ENCODE results near the gene NKX1-2.

NKX1-2 gene

DNA sequence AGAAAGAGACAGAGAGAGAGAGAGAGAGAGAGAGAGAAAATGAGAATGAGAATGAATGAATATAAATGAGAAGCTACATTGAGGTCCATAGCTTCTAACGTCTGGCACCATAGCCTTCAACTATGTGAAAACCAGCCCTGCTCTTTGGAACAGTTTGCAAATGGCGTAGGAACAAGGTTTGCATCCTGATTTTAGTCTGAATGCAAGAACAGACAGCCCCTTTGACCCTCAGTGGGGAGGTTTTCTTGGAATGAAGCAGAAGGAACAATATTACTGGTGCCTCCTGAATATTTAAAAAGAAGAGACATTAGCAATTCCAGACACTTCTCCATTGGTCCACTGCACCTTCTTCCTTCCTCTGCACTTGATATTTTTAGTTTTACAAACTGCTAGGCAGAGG is 34.8 kb upstream of the NKX1-2 start:
- no peak overlapping the region for H3K4me3 ChIP-seq (replicated peaks; ENCODE audit: low read depth, low read length)

DNA sequence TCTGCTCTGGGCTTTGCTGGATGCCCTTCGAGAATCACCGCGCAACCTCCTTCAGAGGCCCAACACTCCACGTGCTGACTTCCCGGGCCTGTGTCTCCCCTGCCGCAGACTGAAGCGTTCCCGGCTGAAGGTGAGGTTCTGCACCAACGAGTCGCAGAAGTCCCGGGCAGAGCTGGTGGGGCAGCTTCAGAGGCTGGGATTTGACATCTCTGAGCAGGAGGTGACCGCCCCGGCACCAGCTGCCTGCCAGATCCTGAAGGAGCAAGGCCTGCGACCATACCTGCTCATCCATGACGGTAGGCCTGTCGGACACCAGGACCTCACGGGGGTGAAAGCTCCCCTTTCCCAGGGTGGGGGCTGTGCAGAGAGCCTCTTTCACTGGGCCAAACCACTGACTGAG is 34.2 kb upstream of the NKX1-2 start:
- TF ChIP-seq, protein P1, sequence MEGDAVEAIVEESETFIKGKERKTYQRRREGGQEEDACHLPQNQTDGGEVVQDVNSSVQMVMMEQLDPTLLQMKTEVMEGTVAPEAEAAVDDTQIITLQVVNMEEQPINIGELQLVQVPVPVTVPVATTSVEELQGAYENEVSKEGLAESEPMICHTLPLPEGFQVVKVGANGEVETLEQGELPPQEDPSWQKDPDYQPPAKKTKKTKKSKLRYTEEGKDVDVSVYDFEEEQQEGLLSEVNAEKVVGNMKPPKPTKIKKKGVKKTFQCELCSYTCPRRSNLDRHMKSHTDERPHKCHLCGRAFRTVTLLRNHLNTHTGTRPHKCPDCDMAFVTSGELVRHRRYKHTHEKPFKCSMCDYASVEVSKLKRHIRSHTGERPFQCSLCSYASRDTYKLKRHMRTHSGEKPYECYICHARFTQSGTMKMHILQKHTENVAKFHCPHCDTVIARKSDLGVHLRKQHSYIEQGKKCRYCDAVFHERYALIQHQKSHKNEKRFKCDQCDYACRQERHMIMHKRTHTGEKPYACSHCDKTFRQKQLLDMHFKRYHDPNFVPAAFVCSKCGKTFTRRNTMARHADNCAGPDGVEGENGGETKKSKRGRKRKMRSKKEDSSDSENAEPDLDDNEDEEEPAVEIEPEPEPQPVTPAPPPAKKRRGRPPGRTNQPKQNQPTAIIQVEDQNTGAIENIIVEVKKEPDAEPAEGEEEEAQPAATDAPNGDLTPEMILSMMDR (IDR thresholded peaks at IDR 0.05; ENCODE audit: low read depth, low read length, missing control alignments): no peak
- H3K4me3 ChIP-seq (replicated peaks; ENCODE audit: low read depth, low read length): no peak overlapping the region
- no peak for DNase-seq (ENCODE audit: extremely low read depth, low read depth)

More for the DNA sequence above, 34.8 kb upstream of the NKX1-2 start:
- TF ChIP-seq, protein P1 (IDR thresholded peaks at IDR 0.05; ENCODE audit: low read depth, low read length, missing control alignments): no peak
- DNase-seq (ENCODE audit: extremely low read depth, low read depth): no peak

DNA sequence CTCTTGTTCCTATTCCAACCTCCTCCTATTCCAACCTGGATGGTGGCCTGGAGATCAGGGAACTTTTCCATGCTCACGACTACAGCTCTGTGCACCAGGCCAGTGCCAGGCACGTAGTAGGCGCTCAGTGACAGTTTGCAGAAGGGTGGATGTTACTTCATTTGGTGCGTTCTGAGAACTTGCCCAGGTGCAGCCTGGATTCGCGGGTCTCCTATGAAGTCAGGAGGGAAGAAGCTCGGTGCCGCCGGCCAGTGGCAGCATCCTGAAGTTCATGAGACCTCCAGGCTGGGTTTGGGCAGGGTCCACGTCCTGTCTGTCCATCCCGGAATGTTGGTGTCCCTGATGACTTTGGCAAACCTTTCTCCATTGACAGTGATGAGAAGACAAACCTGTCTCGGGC is 33.0 kb upstream of the NKX1-2 start:
- TF ChIP-seq, protein P1 (IDR thresholded peaks at IDR 0.05; ENCODE audit: low read depth, low read length, missing control alignments): no peak
- DNase-seq (ENCODE audit: extremely low read depth, low read depth): no peak
- no peak overlapping the region for H3K4me3 ChIP-seq (replicated peaks; ENCODE audit: low read depth, low read length)

DNA sequence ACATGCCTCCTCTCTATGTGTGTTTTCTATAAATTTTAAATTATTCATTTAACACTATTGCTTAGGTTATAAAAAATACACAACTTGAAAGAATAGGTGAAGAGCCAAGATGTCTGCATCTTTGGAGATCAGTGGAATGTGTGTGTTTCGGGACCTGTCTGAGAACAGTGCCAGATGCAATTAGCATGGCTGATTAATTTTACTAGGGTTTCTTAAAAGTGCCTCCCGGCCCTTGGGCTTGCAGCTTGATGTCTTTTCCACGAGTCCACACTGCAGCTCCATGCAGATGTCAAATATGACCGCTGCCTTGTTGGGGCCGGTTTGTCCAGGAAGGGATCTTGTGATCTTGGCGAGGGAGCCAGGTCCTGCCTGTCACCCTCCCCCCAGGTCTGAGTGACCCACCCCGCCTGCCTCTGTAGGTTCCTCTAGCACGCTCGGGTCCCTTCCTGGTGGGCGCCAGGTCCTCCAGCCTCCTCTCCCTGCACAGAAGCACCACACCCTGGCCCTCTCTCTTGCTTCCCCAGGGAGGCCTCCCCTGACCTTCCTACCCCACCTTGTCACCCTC is 32.5 kb upstream of the NKX1-2 start:
- TF ChIP-seq, protein P1 (IDR thresholded peaks at IDR 0.05; ENCODE audit: low read depth, low read length, missing control alignments): no peak
- DNase-seq (ENCODE audit: extremely low read depth, low read depth): no peak
- no peak overlapping the region for H3K4me3 ChIP-seq (replicated peaks; ENCODE audit: low read depth, low read length)

DNA sequence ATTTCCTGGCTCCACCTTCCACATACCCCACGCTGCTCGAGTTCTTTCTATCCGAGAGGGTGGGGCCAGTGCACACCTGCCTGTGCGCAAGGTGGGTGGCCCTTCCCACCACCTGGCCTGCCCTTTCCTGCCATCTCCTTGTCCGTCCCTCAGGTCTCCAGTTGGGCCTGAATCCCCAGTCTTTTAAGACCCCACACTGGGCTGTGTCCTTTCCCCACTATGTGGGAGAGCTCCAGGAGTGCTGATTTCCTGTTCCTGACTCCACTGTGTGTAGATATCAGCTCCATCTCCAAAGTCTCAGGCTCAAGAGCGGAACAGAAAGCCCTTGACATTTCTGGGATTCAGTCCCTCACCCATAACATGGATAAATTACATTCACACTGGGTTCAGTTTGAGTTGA is 31.9 kb upstream of the NKX1-2 start:
- DNase-seq (ENCODE audit: extremely low read depth, low read depth): no peak
- TF ChIP-seq, protein P1 (IDR thresholded peaks at IDR 0.05; ENCODE audit: low read depth, low read length, missing control alignments): no peak
- no peak overlapping the region for H3K4me3 ChIP-seq (replicated peaks; ENCODE audit: low read depth, low read length)

DNA sequence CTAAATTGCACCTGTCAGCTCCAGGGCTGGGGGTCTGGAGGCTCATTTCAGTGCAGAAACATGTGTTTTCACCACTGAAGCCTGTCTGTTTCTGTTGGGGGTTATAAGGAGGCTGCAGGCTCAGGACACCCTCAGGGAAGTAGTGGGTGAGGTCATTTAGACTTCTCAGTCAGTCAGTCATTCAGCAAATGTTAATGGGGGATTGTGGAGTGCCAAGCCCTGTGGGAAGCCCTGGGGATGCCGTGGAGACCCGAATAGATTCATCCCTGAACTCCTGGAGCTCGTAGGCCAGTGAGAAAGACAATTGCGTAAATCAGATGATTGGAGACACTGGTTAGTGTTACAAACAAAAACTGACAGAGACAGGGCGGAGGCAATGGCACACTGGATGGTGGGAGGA is 31.0 kb upstream of the NKX1-2 start:
- H3K4me3 ChIP-seq (replicated peaks; ENCODE audit: low read depth, low read length): no peak overlapping the region
- TF ChIP-seq, protein P1 (IDR thresholded peaks at IDR 0.05; ENCODE audit: low read depth, low read length, missing control alignments): no peak
- no peak for DNase-seq (ENCODE audit: extremely low read depth, low read depth)

DNA sequence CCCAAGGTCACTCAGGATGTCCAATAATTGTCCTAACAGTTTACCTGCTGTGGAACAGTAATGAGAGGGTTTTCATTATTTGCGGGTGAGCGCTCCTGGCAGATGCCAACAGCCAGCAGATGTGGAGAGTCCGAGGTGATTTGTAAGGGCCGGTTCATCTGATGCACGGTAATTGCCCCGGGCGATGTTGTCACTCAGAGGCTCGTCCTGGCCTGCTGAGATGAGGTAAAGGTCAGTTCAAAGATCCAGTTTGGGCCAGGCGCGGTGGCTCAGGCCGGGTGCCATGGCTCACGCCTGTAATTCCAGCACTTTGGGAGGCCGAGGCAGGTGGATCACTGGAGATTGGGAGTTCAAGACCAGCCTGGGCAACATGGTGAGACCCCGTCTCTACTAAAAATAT is 28.7 kb upstream of the NKX1-2 start:
- no peak overlapping the region for H3K4me3 ChIP-seq (replicated peaks; ENCODE audit: low read depth, low read length)
- no peak for DNase-seq (ENCODE audit: extremely low read depth, low read depth)
- TF ChIP-seq, protein P1 (IDR thresholded peaks at IDR 0.05; ENCODE audit: low read depth, low read length, missing control alignments): no peak
